Mammary epithelial cell (primary cell): ENCODE results near the gene KIF24.

Experiments used
- CTCF ChIP-seq, 2 donors: IDR thresholded peaks in 1 of 2; conservative IDR thresholded peaks in 1 of 2; 2 replicates each; pipeline ENCODE4 v1.5.1; 2011 to 2012; ENCODE audit warnings: inconsistent platforms in 2 of 2, low read length in 2 of 2, mild to moderate bottlenecking in 2 of 2, control low read depth in 1 of 2, low read depth in 1 of 2; ENCODE audit not compliant: insufficient read depth in 1 of 2; ENCODE audit errors: extremely low read depth in 1 of 2
- EZH2 ChIP-seq: IDR thresholded peaks from 2 replicates; pipeline ENCODE4 v1.6.1; 2012; ENCODE audit warnings: low read length, inconsistent platforms, borderline replicate concordance

- no peak for TF ChIP-seq CTCF (conservative IDR thresholded peaks at IDR 0.05 in 1 of 2, IDR thresholded peaks at IDR 0.05 in 1 of 2; ENCODE audit: extremely low read depth in 1 of 2, insufficient read depth in 1 of 2, low read depth in 1 of 2, low read length in 2 of 2)
- TF ChIP-seq EZH2: no peak
Measured at GRCh38 chr9:34322899-34323591, 6.0 kb downstream of the KIF24 start.
